Measurements from ENCODE around the gene LETM1.
"Not testable (repeated sequence)": the region's sequence is repeated elsewhere in the genome, so short reads cannot be mapped to it uniquely, and the experiment has no call there.

LETM1 gene

GRCh38 chr4:1851160-1851559, 4.8 kb downstream of the LETM1 start:
- TF ChIP-seq, protein P1, sequence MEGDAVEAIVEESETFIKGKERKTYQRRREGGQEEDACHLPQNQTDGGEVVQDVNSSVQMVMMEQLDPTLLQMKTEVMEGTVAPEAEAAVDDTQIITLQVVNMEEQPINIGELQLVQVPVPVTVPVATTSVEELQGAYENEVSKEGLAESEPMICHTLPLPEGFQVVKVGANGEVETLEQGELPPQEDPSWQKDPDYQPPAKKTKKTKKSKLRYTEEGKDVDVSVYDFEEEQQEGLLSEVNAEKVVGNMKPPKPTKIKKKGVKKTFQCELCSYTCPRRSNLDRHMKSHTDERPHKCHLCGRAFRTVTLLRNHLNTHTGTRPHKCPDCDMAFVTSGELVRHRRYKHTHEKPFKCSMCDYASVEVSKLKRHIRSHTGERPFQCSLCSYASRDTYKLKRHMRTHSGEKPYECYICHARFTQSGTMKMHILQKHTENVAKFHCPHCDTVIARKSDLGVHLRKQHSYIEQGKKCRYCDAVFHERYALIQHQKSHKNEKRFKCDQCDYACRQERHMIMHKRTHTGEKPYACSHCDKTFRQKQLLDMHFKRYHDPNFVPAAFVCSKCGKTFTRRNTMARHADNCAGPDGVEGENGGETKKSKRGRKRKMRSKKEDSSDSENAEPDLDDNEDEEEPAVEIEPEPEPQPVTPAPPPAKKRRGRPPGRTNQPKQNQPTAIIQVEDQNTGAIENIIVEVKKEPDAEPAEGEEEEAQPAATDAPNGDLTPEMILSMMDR (IDR thresholded peaks at IDR 0.05; ENCODE audit: low read depth, low read length) = no peak
- Histone ChIP-seq H3K27ac (no peak overlapping the region), H3K4me3 (ENCODE audit: low read depth, low read length) (no peak overlapping the region), H3K36me3 (peaks cover 45% of the 10 kb centered on the region), H3K27me3 (ENCODE audit: insufficient read depth, low read depth, severe bottlenecking) (no peaks in the 10 kb centered on the region), H3K9me3 (ENCODE audit: severe bottlenecking) (no peaks in the 10 kb centered on the region)
- DNase-seq = no peak

- no peaks in the 10 kb centered on the region for H3K9me3 ChIP-seq (ENCODE audit: severe bottlenecking)
- no peak for DNase-seq
- H3K27ac ChIP-seq = no peak overlapping the region
- peaks cover 52% of the 10 kb centered on the region for H3K36me3 ChIP-seq
- no peak overlapping the region for H3K4me3 ChIP-seq (ENCODE audit: low read depth, low read length)
- no peaks in the 10 kb centered on the region for H3K27me3 ChIP-seq (ENCODE audit: insufficient read depth, low read depth, severe bottlenecking)
- TF ChIP-seq, protein P1 (IDR thresholded peaks at IDR 0.05; ENCODE audit: low read depth, low read length) = no peak
Observed at GRCh38 chr4:1850276-1850675, 5.7 kb downstream of the LETM1 start.

GRCh38 chr4:1846580-1846979, 9.4 kb downstream of the LETM1 start:
- no peak for DNase-seq
- TF ChIP-seq, protein P1 (IDR thresholded peaks at IDR 0.05; ENCODE audit: low read depth, low read length) = no peak
- H3K9me3 ChIP-seq (ENCODE audit: severe bottlenecking) = no peaks in the 10 kb centered on the region
- H3K27me3 ChIP-seq (ENCODE audit: insufficient read depth, low read depth, severe bottlenecking) = no peaks in the 10 kb centered on the region
- no peak overlapping the region for H3K27ac ChIP-seq
- H3K4me3 ChIP-seq (ENCODE audit: low read depth, low read length) = no peak overlapping the region
- H3K36me3 ChIP-seq = peaks cover 57% of the 10 kb centered on the region

DNA sequence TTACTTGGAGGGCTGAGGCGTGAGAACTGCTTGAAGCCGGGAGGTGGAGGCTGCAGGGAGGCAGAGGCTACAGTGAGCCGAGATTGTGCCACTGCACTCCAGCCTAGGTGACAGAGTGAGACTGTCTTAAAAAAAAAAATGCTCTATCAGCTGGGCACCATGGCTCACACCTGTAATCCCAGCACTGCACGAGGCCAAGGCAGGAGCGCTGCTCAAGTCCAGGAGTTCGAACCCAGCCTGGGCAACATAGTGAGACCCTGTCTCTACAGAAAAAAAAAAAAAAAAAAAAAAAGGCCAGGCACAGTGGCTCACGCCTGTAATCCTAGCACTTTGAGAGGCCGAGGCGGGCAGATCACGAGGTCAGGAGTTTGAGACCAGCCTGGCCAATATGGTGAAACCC, 11.3 kb downstream of the LETM1 start:
- not testable (repeated sequence) for H3K27ac ChIP-seq; H3K9me3 ChIP-seq (ENCODE audit: severe bottlenecking); H3K27me3 ChIP-seq (ENCODE audit: insufficient read depth, low read depth, severe bottlenecking); H3K4me3 ChIP-seq (ENCODE audit: low read depth, low read length); DNase-seq
- H3K36me3 ChIP-seq = peaks cover 75% of the 10 kb centered on the region

- H3K27me3 ChIP-seq (ENCODE audit: insufficient read depth, low read depth, severe bottlenecking) = no peaks in the 10 kb centered on the region
- no peak for DNase-seq
- TF ChIP-seq, protein P1 (IDR thresholded peaks at IDR 0.05; ENCODE audit: low read depth, low read length) = no peak
- H3K9me3 ChIP-seq (ENCODE audit: severe bottlenecking) = no peaks in the 10 kb centered on the region
- H3K4me3 ChIP-seq (ENCODE audit: low read depth, low read length) = no peak overlapping the region
- H3K36me3 ChIP-seq = peaks cover 78% of the 10 kb centered on the region
- H3K27ac ChIP-seq = no peak overlapping the region
Observed at GRCh38 chr4:1843852-1844251, 12.1 kb downstream of the LETM1 start.

GRCh38 chr4:1842993-1843448, 12.9 kb downstream of the LETM1 start:
- DNase-seq = no peak
- Histone ChIP-seq H3K36me3 (peaks cover 82% of the 10 kb centered on the region), H3K9me3 (ENCODE audit: severe bottlenecking) (no peaks in the 10 kb centered on the region), H3K4me3 (ENCODE audit: low read depth, low read length) (no peak overlapping the region), H3K27ac (no peak overlapping the region), H3K27me3 (ENCODE audit: insufficient read depth, low read depth, severe bottlenecking) (no peaks in the 10 kb centered on the region)
- TF ChIP-seq, protein P1 (IDR thresholded peaks at IDR 0.05; ENCODE audit: low read depth, low read length) = no peak

Measured in WERI-Rb-1 (cell line).